Astrocyte of the spinal cord (primary cell): ENCODE measurements around the gene ZNF675.
A peak's percentile ranks its signal among the peaks of the same experiment; 100 is the strongest.
"Not testable (repeated sequence)": the region's sequence is repeated elsewhere in the genome, so short reads cannot be mapped to it uniquely, and the experiment has no call there.

ENCODE experiments used
- DNase-seq: peaks from one replicate; pipeline ENCODE4 v3.0.0; 2011; ENCODE audit warnings: low read depth, low spot score
- H3K4me3 ChIP-seq: 2 replicates; pipeline ENCODE4 v1.5.1; 2011; ENCODE audit warnings: low read depth, mild to moderate bottlenecking, low read length, moderate library complexity
- in situ Hi-C: cut with HindIII; loops from 2 replicates; pipeline ENCODE4 v1.10.0; 2017; ENCODE audit warnings: low sequenced_read_pairs
- TF ChIP-seq, protein P1 (sequence below): IDR thresholded peaks from 2 replicates; pipeline ENCODE4 v1.5.1; 2012; ENCODE audit warnings: low read depth, mild to moderate bottlenecking, low read length, inconsistent platforms

Gene ZNF675

DNA sequence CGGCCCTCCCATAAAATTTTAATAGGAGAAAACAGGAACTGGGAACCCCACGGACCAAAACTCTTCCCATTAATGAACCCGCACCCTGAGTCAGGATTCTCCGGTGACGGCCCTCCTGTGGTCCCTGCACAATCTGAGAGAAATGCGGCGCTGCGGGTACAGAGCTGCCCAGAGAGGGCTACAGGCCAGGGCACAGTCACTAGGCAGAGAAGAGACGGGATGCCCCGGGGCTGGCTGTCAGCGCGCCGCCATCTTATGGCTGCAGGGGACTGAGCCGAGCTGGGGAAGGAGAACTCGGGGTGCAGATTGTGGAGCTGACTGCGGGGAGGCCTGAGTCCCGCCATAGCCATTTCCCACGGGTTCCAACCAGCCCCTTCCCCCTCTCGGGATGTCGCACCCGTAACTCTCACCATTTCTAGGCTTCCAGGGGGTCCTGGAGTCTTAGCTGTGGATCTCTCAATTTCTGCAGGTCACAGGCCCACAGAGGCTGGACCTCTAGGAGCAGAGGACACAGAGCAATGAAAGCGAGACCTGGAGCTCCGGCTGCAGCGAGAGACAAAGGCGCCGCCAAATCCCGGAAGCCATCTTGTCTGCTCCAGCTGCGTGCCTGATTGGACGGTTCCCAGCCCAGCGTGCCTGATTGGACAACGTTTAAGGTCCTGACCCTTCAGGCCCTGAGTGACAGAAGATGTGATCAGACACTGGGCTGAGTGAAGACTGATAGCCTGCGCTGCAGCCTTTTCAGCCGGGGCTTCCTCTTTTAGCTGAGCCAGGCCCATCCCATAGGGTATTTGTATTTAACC lies at the start of gene ZNF675:
Gene ZNF675, minus strand, starts transcription at position 592 of the 803 bp plus-strand sequence. Its CDS starts 179 bp downstream, at position 413.
- TF ChIP-seq, protein P1, sequence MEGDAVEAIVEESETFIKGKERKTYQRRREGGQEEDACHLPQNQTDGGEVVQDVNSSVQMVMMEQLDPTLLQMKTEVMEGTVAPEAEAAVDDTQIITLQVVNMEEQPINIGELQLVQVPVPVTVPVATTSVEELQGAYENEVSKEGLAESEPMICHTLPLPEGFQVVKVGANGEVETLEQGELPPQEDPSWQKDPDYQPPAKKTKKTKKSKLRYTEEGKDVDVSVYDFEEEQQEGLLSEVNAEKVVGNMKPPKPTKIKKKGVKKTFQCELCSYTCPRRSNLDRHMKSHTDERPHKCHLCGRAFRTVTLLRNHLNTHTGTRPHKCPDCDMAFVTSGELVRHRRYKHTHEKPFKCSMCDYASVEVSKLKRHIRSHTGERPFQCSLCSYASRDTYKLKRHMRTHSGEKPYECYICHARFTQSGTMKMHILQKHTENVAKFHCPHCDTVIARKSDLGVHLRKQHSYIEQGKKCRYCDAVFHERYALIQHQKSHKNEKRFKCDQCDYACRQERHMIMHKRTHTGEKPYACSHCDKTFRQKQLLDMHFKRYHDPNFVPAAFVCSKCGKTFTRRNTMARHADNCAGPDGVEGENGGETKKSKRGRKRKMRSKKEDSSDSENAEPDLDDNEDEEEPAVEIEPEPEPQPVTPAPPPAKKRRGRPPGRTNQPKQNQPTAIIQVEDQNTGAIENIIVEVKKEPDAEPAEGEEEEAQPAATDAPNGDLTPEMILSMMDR = peak; percentile 7
- peak; percentile 91 for DNase-seq
- H3K4me3 ChIP-seq = peak within 1 kb of the TSS; percentile 80
- in situ Hi-C loops = no loop called here

DNA sequence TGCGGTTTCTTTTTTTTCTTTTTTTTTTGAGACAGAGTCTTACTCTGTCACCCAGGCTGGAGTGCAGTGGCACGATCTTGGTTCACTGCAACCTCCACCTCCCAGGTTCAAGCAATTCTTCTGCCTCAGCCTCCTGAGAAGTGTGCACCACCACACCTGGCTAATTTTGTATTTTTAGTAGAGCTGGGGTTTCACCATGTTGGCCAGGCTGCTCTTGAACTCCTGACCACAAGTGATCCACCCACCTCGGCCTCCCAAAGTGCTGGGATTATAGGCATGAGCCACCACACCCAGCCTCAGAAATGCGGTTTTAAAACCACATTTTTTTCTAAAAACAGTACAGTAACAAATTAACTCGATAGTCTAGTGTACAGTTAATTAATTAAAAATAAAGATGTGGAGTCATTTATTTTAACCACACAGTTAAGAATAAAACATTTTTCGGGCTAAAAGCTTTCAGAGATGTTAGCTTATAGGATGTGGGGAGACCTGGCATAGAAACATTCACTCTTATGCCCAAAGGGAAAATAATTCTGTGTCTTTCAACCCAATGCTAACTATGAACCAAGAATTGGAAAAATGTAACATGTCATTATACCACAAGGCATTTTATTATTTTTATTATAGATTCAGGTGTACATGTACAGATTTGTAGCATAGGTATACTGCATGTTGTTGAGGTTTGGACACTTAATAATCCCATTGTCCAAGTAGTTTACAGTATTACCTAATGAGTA lies 43.9 kb upstream of the ZNF675 start:
- DNase-seq, H3K4me3 ChIP-seq, in situ Hi-C loops: not testable (repeated sequence)

DNA sequence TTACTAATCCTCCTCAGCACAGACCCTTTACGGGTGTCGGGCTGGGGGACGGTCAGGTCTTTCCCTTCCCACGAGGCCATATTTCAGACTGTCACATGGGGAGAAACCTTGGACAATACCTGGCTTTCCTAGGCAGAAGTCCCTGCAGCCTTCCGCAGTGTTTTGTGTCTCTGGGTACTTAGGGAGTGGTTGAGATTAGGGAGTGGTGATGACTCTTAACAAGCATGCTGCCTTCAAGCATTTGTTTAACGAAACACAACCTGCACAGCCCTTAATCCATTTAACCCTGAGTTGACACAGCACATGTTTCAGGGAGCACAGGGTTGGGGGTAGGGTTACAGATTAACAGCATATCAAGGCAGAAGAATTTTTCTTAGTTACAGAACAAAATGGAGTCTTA lies 37.1 kb upstream of the ZNF675 start:
- in situ Hi-C loops, H3K4me3 ChIP-seq: not testable (repeated sequence)

DNA sequence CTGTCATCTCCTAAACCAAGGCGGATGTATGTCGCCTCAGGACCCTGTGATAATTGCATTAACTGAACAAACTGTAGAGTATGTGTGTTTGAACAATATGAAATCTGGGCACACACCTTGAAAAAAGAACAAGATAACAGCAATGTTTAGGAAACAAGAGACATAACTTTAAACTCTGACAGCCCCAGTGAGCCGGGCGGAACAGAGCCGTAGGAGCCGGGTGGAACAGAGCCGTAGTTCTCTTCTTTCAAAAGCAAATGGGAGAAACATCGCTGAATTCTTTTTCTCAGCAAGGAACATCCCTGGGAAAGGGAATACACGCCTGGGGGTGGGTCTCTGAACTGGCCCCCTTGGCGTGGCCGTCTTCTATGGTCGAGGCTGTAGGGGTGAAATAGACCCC lies 31.8 kb upstream of the ZNF675 start:
- no peak overlapping the region for H3K4me3 ChIP-seq
- DNase-seq = no peak
- in situ Hi-C loops = no loop called here
- TF ChIP-seq, protein P1 = no peak

More for the DNA sequence above, 37.1 kb upstream of the ZNF675 start:
- DNase-seq = not testable (repeated sequence)

DNA sequence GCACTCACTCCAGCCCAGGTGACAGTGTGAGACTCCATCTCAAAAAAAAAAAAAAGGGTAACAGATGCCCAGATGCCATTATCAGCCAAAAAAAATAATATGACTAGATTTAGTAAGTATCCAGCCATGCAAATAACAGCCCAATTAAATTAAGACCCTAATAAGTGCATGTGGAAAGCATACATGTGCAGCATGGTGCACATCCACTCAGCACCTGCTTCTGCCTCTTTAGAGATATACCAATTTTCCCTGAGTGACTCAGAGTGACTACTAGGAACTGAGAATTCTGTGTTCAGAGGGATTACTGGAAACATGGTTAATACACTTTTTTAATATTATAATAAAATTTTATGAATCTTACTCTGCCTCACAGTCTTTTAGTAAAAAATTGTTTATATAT lies 29.8 kb upstream of the ZNF675 start:
- no peak overlapping the region for H3K4me3 ChIP-seq
- TF ChIP-seq, protein P1 = no peak
- DNase-seq = no peak
- in situ Hi-C loops = no loop called here

DNA sequence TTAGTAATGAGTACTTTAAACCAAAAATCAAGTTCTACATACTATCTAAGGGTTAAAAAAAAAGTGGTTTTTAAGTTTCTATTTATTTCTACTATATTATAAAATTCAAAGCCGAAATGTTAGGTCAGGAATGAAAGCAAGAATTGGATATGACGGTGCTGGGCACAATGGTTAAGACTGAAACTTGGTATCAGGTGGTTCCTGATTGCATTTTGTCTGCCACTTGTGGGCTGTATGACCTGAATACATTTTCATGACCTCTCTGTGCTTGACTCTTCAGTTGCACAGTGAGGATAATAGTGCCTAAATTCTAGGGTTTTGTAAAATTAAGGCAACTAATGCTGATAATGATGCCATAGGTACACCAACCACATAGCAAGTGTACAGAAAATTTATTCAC lies 22.3 kb upstream of the ZNF675 start:
- H3K4me3 ChIP-seq = no peak overlapping the region
- TF ChIP-seq, protein P1 = no peak
- DNase-seq = no peak
- in situ Hi-C loops = no loop called here

DNA sequence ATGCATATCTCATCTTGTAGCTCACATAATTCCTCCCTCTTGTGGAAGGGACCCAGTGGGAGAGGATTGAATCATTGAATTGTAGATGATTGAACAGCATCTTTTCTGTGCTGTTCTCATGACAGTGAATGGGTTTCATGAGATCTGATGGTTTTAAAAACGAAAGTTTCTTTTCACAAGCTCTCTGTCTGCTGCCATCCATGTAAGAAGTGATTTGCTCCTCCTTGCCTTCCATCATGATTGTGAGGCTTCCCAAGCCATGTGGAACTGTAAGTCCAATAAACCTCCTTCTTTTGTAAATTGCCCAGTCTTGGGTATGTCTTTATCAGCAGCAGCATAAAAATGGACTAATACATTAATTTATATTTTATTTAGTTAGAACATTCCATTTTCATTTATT lies 19.6 kb upstream of the ZNF675 start:
- no peak overlapping the region for H3K4me3 ChIP-seq
- no peak for DNase-seq
- in situ Hi-C loops = no loop called here
- TF ChIP-seq, protein P1 = no peak
